CD8-positive, alpha-beta memory T cell (primary cell): ENCODE measurements around the gene TOGARAM1. TPM values are rescaled to one million over a fixed set of nuclear protein-coding genes. Genes with fewer than 3 reads are reported as not detected.

ENCODE experiments used
- CTCF ChIA-PET: fragments of 350-600 bp; sonication (Branson Sonifier 250); formaldehyde crosslinking; loops from one replicate; lab custom pipeline; 2021; ENCODE audit warnings: antibody characterized with exemption; lab: Charles Lee
- POLR2A ChIA-PET: fragments of 350-600 bp; sonication (Branson Sonifier 250); formaldehyde crosslinking; loops from one replicate; lab custom pipeline; 2021; ENCODE audit warnings: antibody characterized with exemption; lab: Charles Lee
- DNase-seq, 5 donors: peaks; one replicate each; pipeline versions ENCODE4 v3.0.0 to v3.0.0-alpha.2; 2020 to 2022; ENCODE audit warnings: mixed read lengths in 1 of 5
- H3K27ac ChIP-seq: one replicate; pipeline ENCODE4 v1.7.0; 2013; ENCODE audit warnings: low read depth, mild to moderate bottlenecking, low read length, moderate library complexity
- H3K27me3 ChIP-seq: 2 replicates; pipeline ENCODE4 v1.7.0; 2013; ENCODE audit warnings: low read length, mild to moderate bottlenecking; ENCODE audit not compliant: insufficient read depth, poor library complexity, severe bottlenecking
- H3K36me3 ChIP-seq: 2 replicates; pipeline ENCODE4 v1.7.0; 2013; ENCODE audit warnings: mild to moderate bottlenecking, low read length, moderate library complexity; ENCODE audit not compliant: insufficient read depth
- H3K4me1 ChIP-seq: 2 replicates; pipeline ENCODE4 v1.7.0; 2013; ENCODE audit warnings: mild to moderate bottlenecking, low read length, moderate library complexity; ENCODE audit not compliant: insufficient read depth
- H3K4me3 ChIP-seq: 2 replicates; pipeline ENCODE4 v1.7.0; 2013; ENCODE audit warnings: mild to moderate bottlenecking, low read length
- H3K9me3 ChIP-seq: 2 replicates; pipeline ENCODE4 v1.7.0; 2013; ENCODE audit warnings: mild to moderate bottlenecking, low read length
- H3K27ac Mint-ChIP-seq, 8 donors: one replicate each; pipeline ENCODE4 v1.8.0; 2020 to 2021; ENCODE audit warnings: mixed read lengths in 8 of 8, mild to moderate bottlenecking in 6 of 8, inconsistent platforms in 3 of 8, moderate library complexity in 3 of 8
- H3K27me3 Mint-ChIP-seq, 2 donors: one replicate each; pipeline ENCODE4 v1.8.0; 2020 to 2021; ENCODE audit warnings: mixed read lengths in 2 of 2, mild to moderate bottlenecking in 1 of 2, moderate library complexity in 1 of 2
- H3K36me3 Mint-ChIP-seq, 3 donors: one replicate each; pipeline ENCODE4 v1.8.0; 2020 to 2021; ENCODE audit warnings: mixed read lengths in 3 of 3, inconsistent platforms in 1 of 3, mild to moderate bottlenecking in 1 of 3
- H3K4me1 Mint-ChIP-seq, 3 donors: one replicate each; pipeline ENCODE4 v1.8.0; 2020 to 2021; ENCODE audit warnings: mixed read lengths in 3 of 3, inconsistent platforms in 1 of 3, mild to moderate bottlenecking in 1 of 3
- H3K4me3 Mint-ChIP-seq, 7 donors: one replicate each; pipeline ENCODE4 v1.8.0; 2020 to 2021; ENCODE audit warnings: mixed read lengths in 7 of 7, mild to moderate bottlenecking in 6 of 7, moderate library complexity in 4 of 7, inconsistent platforms in 2 of 7
- H3K9me3 Mint-ChIP-seq, 5 donors: one replicate each; pipeline ENCODE4 v1.8.0; 2020 to 2022; ENCODE audit warnings: mixed read lengths in 5 of 5, mild to moderate bottlenecking in 3 of 5, moderate library complexity in 2 of 5, inconsistent platforms in 1 of 5
- polyA plus RNA-seq: library from polyadenylated mRNA; unstranded; fragments of 300-500 nt; fragmentation: Illumina TruSeq; gene quantifications from one replicate; pipeline ENCODE4 v1.2.3, GENCODE V29; 2021
- total RNA-seq, 2 experiments: library from RNA; stranded (reverse); gene quantifications; one replicate each; pipeline ENCODE4 v1.2.3, GENCODE V29; 2021

TOGARAM1 gene
- total and polyA plus RNA-seq, 3 experiments from 2014 or later: 7.2 to 11.4 (median 7.5) TPM

- Mint-ChIP-seq H3K4me3 (no peak overlapping the region), H3K4me1 (peaks cover 1 to 15% (median 9%) of the 10 kb centered on the region in 3 donors), H3K27me3 (no peaks in the 10 kb centered on the region), H3K27ac (peak overlapping the region in 1 of 8 donors; percentile 65), H3K36me3 (peaks cover 5 to 77% (median 24%) of the 10 kb centered on the region in 3 donors), H3K9me3 (no peaks in the 10 kb centered on the region)
- no peaks in the 10 kb centered on the region for H3K9me3 ChIP-seq
- ChIA-PET POLR2A (no interaction called here), CTCF (interaction anchor here (2.5 kb wide), 1 partner anchor 13 kb away, joined by 5 read pairs; no protein-coding TSS in a partner anchor)
- no peaks in the 10 kb centered on the region for H3K27me3 ChIP-seq
- peaks cover 33% of the 10 kb centered on the region for H3K36me3 ChIP-seq
- no peak overlapping the region for H3K27ac ChIP-seq
- H3K4me3 ChIP-seq: no peak overlapping the region
- DNase-seq: no peak
- no peaks in the 10 kb centered on the region for H3K4me1 ChIP-seq
Measured at GRCh38 chr14:45118594-45118993, 156.6 kb downstream of the TOGARAM1 start.

GRCh38 chr14:45120096-45120495 is 158.1 kb downstream of the TOGARAM1 start:
- Mint-ChIP-seq H3K9me3 (no peaks in the 10 kb centered on the region), H3K27me3 (no peaks in the 10 kb centered on the region), H3K4me1 (peaks cover 1 to 8% (median 4%) of the 10 kb centered on the region in 3 donors), H3K27ac (peak overlapping the region in 2 of 8 donors; percentile 68 to 78), H3K4me3 (no peak overlapping the region), H3K36me3 (peaks cover 5 to 75% (median 24%) of the 10 kb centered on the region in 3 donors)
- CTCF ChIA-PET: no interaction called here
- POLR2A ChIA-PET: no interaction called here
- DNase-seq: no peak
- no peak overlapping the region for H3K4me3 ChIP-seq
- H3K9me3 ChIP-seq: no peaks in the 10 kb centered on the region
- H3K36me3 ChIP-seq: peaks cover 26% of the 10 kb centered on the region
- no peaks in the 10 kb centered on the region for H3K4me1 ChIP-seq
- H3K27ac ChIP-seq: no peak overlapping the region
- H3K27me3 ChIP-seq: no peaks in the 10 kb centered on the region

GRCh38 chr14:45123271-45123670 is 161.3 kb downstream of the TOGARAM1 start:
- Mint-ChIP-seq H3K36me3 (peaks cover 5 to 63% (median 24%) of the 10 kb centered on the region in 3 donors), H3K27ac (no peak overlapping the region), H3K4me1 (peaks cover 7 to 21% (median 9%) of the 10 kb centered on the region in 3 donors), H3K27me3 (no peaks in the 10 kb centered on the region), H3K9me3 (no peaks in the 10 kb centered on the region), H3K4me3 (no peak overlapping the region)
- no peaks in the 10 kb centered on the region for H3K9me3 ChIP-seq
- peaks cover 12% of the 10 kb centered on the region for H3K36me3 ChIP-seq
- H3K4me1 ChIP-seq: no peaks in the 10 kb centered on the region
- ChIA-PET CTCF (interaction anchor here (1.2 kb wide), 1 partner anchor 10 kb away, joined by 3 read pairs; no protein-coding TSS in a partner anchor), POLR2A (no interaction called here)
- H3K27ac ChIP-seq: no peak overlapping the region
- no peak overlapping the region for H3K4me3 ChIP-seq
- no peaks in the 10 kb centered on the region for H3K27me3 ChIP-seq
- DNase-seq: no peak

Other genes starting within 250 kb of the TOGARAM1 start
- 10 to 100 TPM; 12.3 to 13.4 TPM for gene KLHL28, start 243 bp upstream of the TOGARAM1 start, total RNA-seq
- 45.3 TPM for gene KLHL28, start 243 bp upstream of the TOGARAM1 start, polyA plus RNA-seq
- 10 to 100 TPM; 48.6 to 49.1 TPM for gene PRPF39, start 121.9 kb downstream of the TOGARAM1 start, total RNA-seq
- gene PRPF39, start 121.9 kb downstream of the TOGARAM1 start, polyA plus RNA-seq: 9.0 TPM
- 10 to 100 TPM; 66.4 to 69.0 TPM for gene FKBP3, start 172.3 kb downstream of the TOGARAM1 start, total RNA-seq
- 67.9 TPM for gene FKBP3, start 172.3 kb downstream of the TOGARAM1 start, polyA plus RNA-seq
- 10 to 100 TPM; 11.8 to 12.6 TPM for gene FANCM, start 173.7 kb downstream of the TOGARAM1 start, total RNA-seq
- gene FANCM, start 173.7 kb downstream of the TOGARAM1 start, polyA plus RNA-seq: 4.6 TPM